GM19468 (cell line): Measurements from ENCODE around the gene TALDO1.

Source experiments
- ATAC-seq: cut with Tn5 transposase; IDR thresholded peaks from one replicate; pipeline ENCODE4 v1.9.1; 2021; ENCODE audit warnings: mild to moderate bottlenecking, moderate library complexity, moderate number of reproducible peaks; ENCODE audit not compliant: unreplicated experiment; ENCODE audit errors: extremely low read depth

The TALDO1 gene

GRCh38 chr11:810040-810567 is 62.8 kb downstream of the TALDO1 start:
- no peak for ATAC-seq

- ATAC-seq = no peak
Measured at GRCh38 chr11:811446-812245, 64.4 kb downstream of the TALDO1 start.

- no peak for ATAC-seq
Measured at GRCh38 chr11:812390-812789, 65.1 kb downstream of the TALDO1 start.

GRCh38 chr11:813072-813455 is 65.8 kb downstream of the TALDO1 start:
- ATAC-seq = no peak

GRCh38 chr11:813456-814096 is 66.3 kb downstream of the TALDO1 start:
- no peak for ATAC-seq
